ENCODE data around the gene TCN1. TPM values are rescaled to one million over a fixed set of nuclear protein-coding genes. Genes with fewer than 3 reads are reported as not detected.

TCN1 gene
- total and polyA plus RNA-seq, 9 of the 15 experiments (the other 6 are each of a cell fraction or from before 2014, with no cell fraction given) = 0.63 to 25.9 (median 8.0) TPM

DNA sequence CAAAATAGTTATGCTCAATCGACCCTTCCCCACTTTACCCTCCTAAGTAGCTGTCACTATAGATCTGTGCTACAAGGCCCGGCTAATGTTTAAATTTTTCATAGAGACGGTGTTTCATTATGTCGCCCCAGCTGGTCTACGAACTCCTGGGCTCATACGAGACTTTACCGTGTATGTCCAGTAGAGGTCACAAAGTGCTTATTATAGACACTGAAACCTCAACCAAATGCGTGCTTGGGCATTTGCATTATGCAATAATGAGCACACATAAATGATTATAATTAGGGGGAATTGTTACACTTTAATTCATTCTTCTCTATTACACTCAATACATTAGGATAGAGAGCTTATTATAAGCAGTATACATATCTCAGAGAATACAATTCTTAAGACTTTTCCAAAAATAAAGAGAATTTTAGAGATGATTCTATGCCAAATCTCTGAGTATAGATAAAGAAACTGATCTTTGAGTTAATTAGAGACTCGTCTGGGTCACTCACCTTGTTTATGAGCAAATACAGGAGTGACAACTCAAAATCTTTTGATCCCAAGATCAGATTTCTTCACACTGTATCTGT lies 43.2 kb downstream of the TCN1 start (continued):
- TF ChIP-seq, protein P1, sequence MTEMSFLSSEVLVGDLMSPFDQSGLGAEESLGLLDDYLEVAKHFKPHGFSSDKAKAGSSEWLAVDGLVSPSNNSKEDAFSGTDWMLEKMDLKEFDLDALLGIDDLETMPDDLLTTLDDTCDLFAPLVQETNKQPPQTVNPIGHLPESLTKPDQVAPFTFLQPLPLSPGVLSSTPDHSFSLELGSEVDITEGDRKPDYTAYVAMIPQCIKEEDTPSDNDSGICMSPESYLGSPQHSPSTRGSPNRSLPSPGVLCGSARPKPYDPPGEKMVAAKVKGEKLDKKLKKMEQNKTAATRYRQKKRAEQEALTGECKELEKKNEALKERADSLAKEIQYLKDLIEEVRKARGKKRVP (CRISPR knock-in tag; IDR thresholded peaks at IDR 0.05) = peak; percentile 51; the same call in 1 of the 2 replicates
- TF ChIP-seq, protein P2, sequence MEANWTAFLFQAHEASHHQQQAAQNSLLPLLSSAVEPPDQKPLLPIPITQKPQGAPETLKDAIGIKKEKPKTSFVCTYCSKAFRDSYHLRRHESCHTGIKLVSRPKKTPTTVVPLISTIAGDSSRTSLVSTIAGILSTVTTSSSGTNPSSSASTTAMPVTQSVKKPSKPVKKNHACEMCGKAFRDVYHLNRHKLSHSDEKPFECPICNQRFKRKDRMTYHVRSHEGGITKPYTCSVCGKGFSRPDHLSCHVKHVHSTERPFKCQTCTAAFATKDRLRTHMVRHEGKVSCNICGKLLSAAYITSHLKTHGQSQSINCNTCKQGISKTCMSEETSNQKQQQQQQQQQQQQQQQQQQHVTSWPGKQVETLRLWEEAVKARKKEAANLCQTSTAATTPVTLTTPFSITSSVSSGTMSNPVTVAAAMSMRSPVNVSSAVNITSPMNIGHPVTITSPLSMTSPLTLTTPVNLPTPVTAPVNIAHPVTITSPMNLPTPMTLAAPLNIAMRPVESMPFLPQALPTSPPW (CRISPR knock-in tag; IDR thresholded peaks at IDR 0.05) = no peak
- TF ChIP-seq SMAD1 (IDR thresholded peaks at IDR 0.05; ENCODE audit: low read depth, low read length, partially characterized antibody) (peak; percentile 36), CCNT2 (IDR thresholded peaks at IDR 0.05; ENCODE audit: borderline replicate concordance, extremely low read depth, insufficient read length, low read depth, low read length) (no peak), KLF16 (IDR thresholded peaks at IDR 0.05) (peak; percentile 60; the same call in 1 of the 2 replicates), EP400 (IDR thresholded peaks at IDR 0.05) (peak; percentile 26), GATAD2B (IDR thresholded peaks at IDR 0.05; ENCODE audit: borderline replicate concordance) (no peak), CHD2 (IDR thresholded peaks at IDR 0.05; ENCODE audit: low read depth, low read length) (no peak), NFIC (IDR thresholded peaks at IDR 0.05) (0 out of 2 replicates have a peak, but pooled peaks have one; percentile 8), POLR3G (IDR thresholded peaks at IDR 0.05; ENCODE audit: extremely low read depth, insufficient read length, insufficient replicate concordance) (no peak), SRF (CRISPR knock-in tag; IDR thresholded peaks at IDR 0.05) (no peak), ELF2 (CRISPR knock-in tag; IDR thresholded peaks at IDR 0.05) (no peak), ZNF589 (CRISPR knock-in tag; IDR thresholded peaks at IDR 0.05; ENCODE audit: low read depth) (no peak), JUNB (CRISPR knock-in tag; conservative IDR thresholded peaks at IDR 0.05) (no peak), GABPB2 (CRISPR knock-in tag; conservative IDR thresholded peaks at IDR 0.05) (no peak), DPF2 (IDR thresholded peaks at IDR 0.05) (0 out of 2 replicates have a peak, but pooled peaks have one; percentile 16), LEF1 (IDR thresholded peaks at IDR 0.05) (no peak), ZNF695 (CRISPR knock-in tag; IDR thresholded peaks at IDR 0.05) (no peak), PCBP1 (IDR thresholded peaks at IDR 0.05; ENCODE audit: low read depth, low read length, poor library complexity, severe bottlenecking) (no peak)
- TF ChIP-seq, protein P3, sequence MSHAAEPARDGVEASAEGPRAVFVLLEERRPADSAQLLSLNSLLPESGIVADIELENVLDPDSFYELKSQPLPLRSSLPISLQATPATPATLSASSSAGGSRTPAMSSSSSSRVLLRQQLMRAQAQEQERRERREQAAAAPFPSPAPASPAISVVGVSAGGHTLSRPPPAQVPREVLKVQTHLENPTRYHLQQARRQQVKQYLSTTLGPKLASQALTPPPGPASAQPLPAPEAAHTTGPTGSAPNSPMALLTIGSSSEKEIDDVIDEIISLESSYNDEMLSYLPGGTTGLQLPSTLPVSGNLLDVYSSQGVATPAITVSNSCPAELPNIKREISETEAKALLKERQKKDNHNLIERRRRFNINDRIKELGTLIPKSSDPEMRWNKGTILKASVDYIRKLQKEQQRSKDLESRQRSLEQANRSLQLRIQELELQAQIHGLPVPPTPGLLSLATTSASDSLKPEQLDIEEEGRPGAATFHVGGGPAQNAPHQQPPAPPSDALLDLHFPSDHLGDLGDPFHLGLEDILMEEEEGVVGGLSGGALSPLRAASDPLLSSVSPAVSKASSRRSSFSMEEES (CRISPR knock-in tag; IDR thresholded peaks at IDR 0.05) = no peak
- TF ChIP-seq, protein P4, sequence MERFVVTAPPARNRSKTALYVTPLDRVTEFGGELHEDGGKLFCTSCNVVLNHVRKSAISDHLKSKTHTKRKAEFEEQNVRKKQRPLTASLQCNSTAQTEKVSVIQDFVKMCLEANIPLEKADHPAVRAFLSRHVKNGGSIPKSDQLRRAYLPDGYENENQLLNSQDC (CRISPR knock-in tag; IDR thresholded peaks at IDR 0.05) = no peak
- TF ChIP-seq, protein P5, sequence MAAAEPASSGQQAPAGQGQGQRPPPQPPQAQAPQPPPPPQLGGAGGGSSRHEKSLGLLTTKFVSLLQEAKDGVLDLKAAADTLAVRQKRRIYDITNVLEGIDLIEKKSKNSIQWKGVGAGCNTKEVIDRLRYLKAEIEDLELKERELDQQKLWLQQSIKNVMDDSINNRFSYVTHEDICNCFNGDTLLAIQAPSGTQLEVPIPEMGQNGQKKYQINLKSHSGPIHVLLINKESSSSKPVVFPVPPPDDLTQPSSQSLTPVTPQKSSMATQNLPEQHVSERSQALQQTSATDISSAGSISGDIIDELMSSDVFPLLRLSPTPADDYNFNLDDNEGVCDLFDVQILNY (CRISPR knock-in tag; IDR thresholded peaks at IDR 0.05) = no peak
- TF ChIP-seq, protein P6, sequence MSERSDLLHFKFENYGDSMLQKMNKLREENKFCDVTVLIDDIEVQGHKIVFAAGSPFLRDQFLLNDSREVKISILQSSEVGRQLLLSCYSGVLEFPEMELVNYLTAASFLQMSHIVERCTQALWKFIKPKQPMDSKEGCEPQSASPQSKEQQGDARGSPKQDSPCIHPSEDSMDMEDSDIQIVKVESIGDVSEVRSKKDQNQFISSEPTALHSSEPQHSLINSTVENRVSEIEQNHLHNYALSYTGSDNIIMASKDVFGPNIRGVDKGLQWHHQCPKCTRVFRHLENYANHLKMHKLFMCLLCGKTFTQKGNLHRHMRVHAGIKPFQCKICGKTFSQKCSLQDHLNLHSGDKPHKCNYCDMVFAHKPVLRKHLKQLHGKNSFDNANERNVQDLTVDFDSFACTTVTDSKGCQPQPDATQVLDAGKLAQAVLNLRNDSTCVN (CRISPR knock-in tag; IDR thresholded peaks at IDR 0.05) = no peak

All from K562 (cell line).